ENCODE results near the gene ZNF862. TPM values are rescaled to one million over a fixed set of nuclear protein-coding genes. Genes with fewer than 3 reads are reported as not detected.

ZNF862 gene
- total and polyA plus RNA-seq, 2 of the 8 experiments (the other 6 are each of a cell fraction or from before 2014, with no cell fraction given): 1.8 to 3.9 TPM

DNA sequence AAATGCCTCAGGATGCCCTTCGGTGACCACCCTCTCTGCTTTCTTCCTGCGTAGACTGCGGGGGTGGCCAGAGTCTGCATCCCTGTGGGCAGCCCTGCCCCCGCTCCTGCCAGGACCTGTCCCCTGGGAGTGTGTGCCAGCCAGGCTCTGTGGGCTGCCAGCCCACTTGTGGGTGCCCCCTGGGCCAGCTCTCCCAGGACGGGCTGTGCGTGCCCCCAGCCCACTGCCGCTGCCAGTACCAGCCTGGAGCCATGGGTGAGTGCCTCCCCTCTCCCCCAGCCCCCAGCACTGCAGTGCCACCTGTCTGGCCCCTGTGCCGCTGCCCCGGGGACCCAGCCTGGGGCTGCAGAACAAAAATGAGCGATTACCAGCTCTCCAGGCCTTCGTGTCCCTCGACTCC, 23.1 kb upstream of the ZNF862 start:
- Histone ChIP-seq H3K4me3 (ENCODE audit: extremely low read depth in 1 of 4, insufficient read depth in 2 of 4, low read depth in 3 of 4, low read length in 4 of 4) (no peak overlapping the region), H3K79me1 (ENCODE audit: low read depth, low read length) (no peaks in the 10 kb centered on the region; the same call in 1 of the 2 replicates), H3K79me2 (ENCODE audit: control insufficient read depth in 1 of 2, insufficient read depth in 2 of 2, low read length in 2 of 2) (no peaks in the 10 kb centered on the region), H4K20me1 (replicated peaks in 1 of 2; ENCODE audit: control insufficient read depth in 1 of 2, insufficient read depth in 2 of 2, low read length in 2 of 2) (no peaks in the 10 kb centered on the region), H2BK120ac (replicated peaks; ENCODE audit: low read depth, low read length) (no peak overlapping the region), H3K14ac (ENCODE audit: insufficient read length) (no peak overlapping the region), H3K18ac (ENCODE audit: extremely low read depth, low read length) (peak overlapping the region; percentile 5; the same call in 1 of the 2 replicates), H3K9ac (replicated peaks in 1 of 4; ENCODE audit: extremely low read depth in 1 of 4, low read depth in 3 of 4, low read length in 3 of 4) (no peak overlapping the region), H4K8ac (ENCODE audit: extremely low read depth, insufficient read depth, low read length) (0 out of 2 replicates have a peak overlapping the region, but pooled peaks have one; percentile 14), H4K91ac (replicated peaks; ENCODE audit: insufficient read length, low read length) (peak overlapping the region; percentile 27), H3K36me3 (ENCODE audit: control insufficient read depth in 2 of 4, insufficient read depth in 4 of 4, low read length in 3 of 4) (no peaks in the 10 kb centered on the region), H2BK12ac (ENCODE audit: low read depth, low read length) (no peak overlapping the region), H2AFZ (ENCODE audit: low read length) (no peak overlapping the region), H4K5ac (ENCODE audit: insufficient read length, low read depth, low read length) (no peak overlapping the region), H3K27me3 (replicated peaks in 1 of 4; ENCODE audit: control insufficient read depth in 3 of 4, extremely low read depth in 1 of 4, insufficient read depth in 3 of 4, low read length in 3 of 4) (no peaks in the 10 kb centered on the region), H3K4me2 (ENCODE audit: insufficient read depth in 1 of 2, low read depth in 2 of 2, low read length in 2 of 2) (no peak overlapping the region), H3K56ac (replicated peaks; ENCODE audit: insufficient read length, low read depth, low read length) (no peak overlapping the region), H2BK20ac (ENCODE audit: low read length) (no peak overlapping the region), H3K9me3 (ENCODE audit: insufficient read depth in 2 of 2, low read depth in 1 of 2, low read length in 1 of 2) (no peaks in the 10 kb centered on the region), H2BK5ac (ENCODE audit: low read depth, low read length) (no peak overlapping the region), H2BK15ac (ENCODE audit: low read length) (no peak overlapping the region), H3K23ac (ENCODE audit: insufficient read length) (no peak overlapping the region), H3K27ac (ENCODE audit: low read depth, low read length) (no peak overlapping the region), H3K4me1 (replicated peaks in 1 of 4; ENCODE audit: control insufficient read depth in 3 of 4, insufficient read depth in 4 of 4, low read length in 3 of 4) (peaks cover 0 to 20% (median 8%) of the 10 kb centered on the region in 4 experiments; a peak in 6 of 7 replicates), H2AK5ac (ENCODE audit: low read depth, low read length) (no peak overlapping the region), H3K4ac (replicated peaks; ENCODE audit: insufficient read length, low read depth, low read length) (peak overlapping the region; percentile 23), H3K23me2 (ENCODE audit: low read depth, low read length) (no peaks in the 10 kb centered on the region)
- TF ChIP-seq PHF8 (conservative IDR thresholded peaks at IDR 0.05; ENCODE audit: low read depth, low read length) (no peak), RNF2 (IDR thresholded peaks at IDR 0.05; ENCODE audit: borderline replicate concordance, low read depth, low read length, missing control alignments, poor library complexity, severe bottlenecking) (no peak), TBP (IDR thresholded peaks at IDR 0.05; ENCODE audit: low read depth, low read length) (no peak), KDM4A (IDR thresholded peaks at IDR 0.05; ENCODE audit: low read depth, low read length, severe bottlenecking) (no peak)
- FAIRE-seq (no peak), DNase-seq (ENCODE audit: low read depth in 1 of 2, low spot score in 2 of 2) (no peak)
- CTCF ChIA-PET (ENCODE audit: partially characterized antibody): interaction anchor here (0.5 to 1.5 kb wide), 5 partner anchors 8 to 537 kb away, joined by 3 to 9 read pairs (median 6); no protein-coding TSS in a partner anchor
- POLR2A ChIA-PET (ENCODE audit: partially characterized antibody): interaction anchor here (0.9 to 2.4 kb wide), 2 partner anchors 10 to 18 kb away, joined by 3 to 5 read pairs; no protein-coding TSS in a partner anchor
- WGBS, 2 experiments (ENCODE audit: extremely low coverage in 1 of 2, insufficient coverage in 1 of 2, insufficient read length in 1 of 2, insufficient replicate concordance in 2 of 2, low coverage in 1 of 2, low lambda C conversion rate in 2 of 2, missing lambda C conversion rate in 1 of 2): 92% methylated on average over 8 of the region's 12 CpGs; no CpG with 5 or more reads in 1 of the 2 experiments
